ENCODE results near the gene GPR160. TPM values are rescaled to one million over a fixed set of nuclear protein-coding genes. Genes with fewer than 3 reads are reported as not detected.
"Not testable (repeated sequence)": the region's sequence is repeated elsewhere in the genome, so short reads cannot be mapped to it uniquely, and the experiment has no call there.

The GPR160 gene
- total and polyA plus RNA-seq, 8 donors: 0.58 to 70.1 (median 48.1) TPM

DNA sequence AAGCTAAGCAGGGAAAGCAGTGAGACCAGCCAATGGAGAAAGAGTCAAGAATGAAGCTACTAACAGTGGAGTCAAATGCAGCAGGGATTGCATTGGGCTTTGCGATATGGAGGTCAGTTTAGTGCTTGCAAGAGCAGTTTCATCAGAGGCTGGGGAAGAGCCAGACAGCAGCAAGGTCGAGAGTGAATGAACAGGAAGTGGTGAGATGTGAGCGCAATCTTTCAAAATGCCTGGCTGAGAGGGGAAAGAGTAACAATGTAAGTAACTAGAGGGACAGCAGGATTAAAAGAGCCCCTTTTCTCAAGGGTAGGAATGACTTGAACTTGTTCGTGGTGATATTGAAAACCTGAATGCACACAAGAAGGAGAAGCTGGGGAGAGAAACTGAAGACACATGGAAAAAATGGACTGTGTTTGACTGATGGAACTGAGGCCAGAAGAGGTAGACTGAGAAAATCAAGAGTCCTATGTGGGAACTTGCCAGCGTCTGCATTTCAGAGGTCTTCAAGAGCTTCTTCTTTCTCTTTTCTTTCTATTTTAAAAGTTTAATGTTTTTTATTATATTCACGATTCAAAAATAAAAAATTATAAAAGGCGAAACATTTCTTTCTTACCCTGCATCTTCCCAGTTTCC lies 30.6 kb upstream of the GPR160 start:
- peak in 1 of 2 donors; percentile 42 for DNase-seq
- no peak overlapping the region for H3K4me3 ChIP-seq
- H3K4me1 ChIP-seq: peaks cover 0 to 28% (median 3%) of the 10 kb centered on the region in 4 donors
- no peaks in the 10 kb centered on the region for H3K27me3 ChIP-seq
- intact Hi-C loops (cut with DNase I; ENCODE audit: low total_unique reads): no loop called here
- no peak overlapping the region for H3K27ac ChIP-seq
- H3K36me3 ChIP-seq: no peaks in the 10 kb centered on the region
- TF ChIP-seq, protein P1, sequence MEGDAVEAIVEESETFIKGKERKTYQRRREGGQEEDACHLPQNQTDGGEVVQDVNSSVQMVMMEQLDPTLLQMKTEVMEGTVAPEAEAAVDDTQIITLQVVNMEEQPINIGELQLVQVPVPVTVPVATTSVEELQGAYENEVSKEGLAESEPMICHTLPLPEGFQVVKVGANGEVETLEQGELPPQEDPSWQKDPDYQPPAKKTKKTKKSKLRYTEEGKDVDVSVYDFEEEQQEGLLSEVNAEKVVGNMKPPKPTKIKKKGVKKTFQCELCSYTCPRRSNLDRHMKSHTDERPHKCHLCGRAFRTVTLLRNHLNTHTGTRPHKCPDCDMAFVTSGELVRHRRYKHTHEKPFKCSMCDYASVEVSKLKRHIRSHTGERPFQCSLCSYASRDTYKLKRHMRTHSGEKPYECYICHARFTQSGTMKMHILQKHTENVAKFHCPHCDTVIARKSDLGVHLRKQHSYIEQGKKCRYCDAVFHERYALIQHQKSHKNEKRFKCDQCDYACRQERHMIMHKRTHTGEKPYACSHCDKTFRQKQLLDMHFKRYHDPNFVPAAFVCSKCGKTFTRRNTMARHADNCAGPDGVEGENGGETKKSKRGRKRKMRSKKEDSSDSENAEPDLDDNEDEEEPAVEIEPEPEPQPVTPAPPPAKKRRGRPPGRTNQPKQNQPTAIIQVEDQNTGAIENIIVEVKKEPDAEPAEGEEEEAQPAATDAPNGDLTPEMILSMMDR (IDR thresholded peaks at IDR 0.05): no peak
- TF ChIP-seq EP300 (IDR thresholded peaks at IDR 0.05): no peak
- TF ChIP-seq POLR2A (IDR thresholded peaks at IDR 0.05): no peak
- no peaks in the 10 kb centered on the region for H3K9me3 ChIP-seq
- WGBS, 5 donors: 58 to 78% (median 72%) methylated on average over 7 of the region's 7 CpGs

DNA sequence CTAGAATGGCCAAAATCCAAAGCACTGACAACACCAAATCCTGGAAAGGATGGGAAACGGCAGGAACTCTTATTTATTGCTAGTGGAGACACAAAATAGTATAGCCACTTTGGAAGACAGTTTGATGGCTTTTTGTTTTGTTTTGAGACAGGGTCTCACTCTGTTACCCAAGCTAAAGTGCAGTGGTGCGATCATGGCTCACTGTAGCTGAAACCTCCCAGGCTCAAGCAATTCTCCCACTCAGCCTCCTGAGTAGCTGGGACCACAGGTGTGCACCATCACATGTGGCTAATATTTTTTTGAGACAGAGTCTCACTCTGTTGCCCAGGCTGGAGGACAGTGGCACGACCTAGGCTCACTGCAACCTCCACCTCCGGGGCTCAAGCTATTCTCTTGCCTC lies 27.3 kb upstream of the GPR160 start:
- WGBS, 5 donors: 83 to 96% (median 94%) methylated on average over 4 of the region's 4 CpGs
- Histone ChIP-seq H3K4me1 (peaks cover 0 to 11% (median 0%) of the 10 kb centered on the region in 4 donors), H3K9me3 (no peaks in the 10 kb centered on the region), H3K36me3 (no peaks in the 10 kb centered on the region), H3K27ac (no peak overlapping the region), H3K27me3 (no peaks in the 10 kb centered on the region), H3K4me3 (no peak overlapping the region)
- TF ChIP-seq, protein P1 (IDR thresholded peaks at IDR 0.05): no peak
- no peak for TF ChIP-seq POLR2A (IDR thresholded peaks at IDR 0.05)
- TF ChIP-seq POLR2AphosphoS5 (IDR thresholded peaks at IDR 0.05): no peak
- TF ChIP-seq EP300 (IDR thresholded peaks at IDR 0.05): no peak
- intact Hi-C loops (cut with DNase I; ENCODE audit: low total_unique reads): no loop called here
- no peak for DNase-seq

DNA sequence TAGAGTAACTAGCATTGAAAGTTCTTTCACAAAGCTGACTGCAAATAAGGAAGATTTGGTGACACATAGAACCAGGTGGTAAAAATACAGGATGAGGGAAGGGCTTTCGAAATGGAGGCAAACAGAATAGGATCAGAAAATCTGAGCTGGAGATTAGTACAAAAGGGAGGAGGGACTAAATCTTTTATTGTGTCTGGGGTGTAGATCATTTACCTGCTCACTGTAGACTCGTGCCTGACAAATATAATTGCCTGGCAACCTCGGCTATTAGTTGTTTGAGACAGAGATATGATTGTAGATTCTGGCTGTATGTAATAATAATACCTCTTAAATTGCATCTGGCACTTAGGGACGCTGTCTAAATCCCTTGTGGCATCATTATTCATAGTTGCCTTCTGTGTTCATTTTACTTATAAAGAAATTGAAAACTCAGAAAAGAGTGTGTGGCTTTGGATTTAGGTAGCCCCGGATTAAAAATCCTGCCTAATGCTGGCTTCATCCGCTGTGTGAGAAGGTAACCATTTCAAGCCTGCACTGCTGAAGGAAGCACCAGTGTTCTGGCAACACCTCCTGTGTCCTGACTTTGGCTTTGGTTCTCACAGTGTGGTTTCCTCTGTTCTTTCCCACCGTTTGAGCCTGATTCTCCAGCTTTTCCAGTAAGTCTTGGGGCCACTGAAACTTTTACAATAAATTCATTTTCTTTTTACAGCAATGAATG lies 25.0 kb upstream of the GPR160 start:
- WGBS, 5 donors: 24 to 39% (median 31%) methylated on average over 7 of the region's 7 CpGs
- Histone ChIP-seq H3K27ac (peak overlapping the region in 4 of 5 donors; percentile 52 to 80 (median 66)), H3K4me3 (peak overlapping the region in 2 of 4 donors; percentile 15 to 29), H3K4me1 (no peaks in the 10 kb centered on the region), H3K9me3 (no peaks in the 10 kb centered on the region), H3K36me3 (no peaks in the 10 kb centered on the region), H3K27me3 (no peaks in the 10 kb centered on the region)
- TF ChIP-seq POLR2A (IDR thresholded peaks at IDR 0.05): no peak
- TF ChIP-seq, protein P1 (IDR thresholded peaks at IDR 0.05): no peak
- TF ChIP-seq EP300 (IDR thresholded peaks at IDR 0.05): no peak
- peak in 1 of 3 donors; percentile 29 for TF ChIP-seq POLR2AphosphoS5 (IDR thresholded peaks at IDR 0.05)
- DNase-seq: peak in 1 of 2 donors; percentile 58
- intact Hi-C loops (cut with DNase I; ENCODE audit: low total_unique reads): no loop called here

DNA sequence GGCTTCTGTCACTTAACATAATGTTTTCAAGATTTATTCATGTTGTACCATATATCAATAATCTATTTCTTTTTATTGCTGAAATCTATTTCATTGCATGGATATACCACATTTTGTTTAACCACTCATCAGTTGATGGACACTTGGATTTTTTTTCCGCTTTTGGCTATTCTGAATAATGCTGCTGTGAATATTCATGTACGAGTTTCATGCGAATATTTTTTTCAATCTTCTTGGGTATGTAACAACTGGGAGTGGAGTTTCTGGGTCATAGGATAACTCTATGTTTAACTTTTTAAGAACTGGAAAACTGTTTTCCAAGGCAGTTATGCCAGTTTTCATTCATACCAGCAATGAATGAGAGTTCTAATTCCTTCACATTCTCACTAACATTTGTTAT lies 21.7 kb upstream of the GPR160 start:
- H3K27me3 ChIP-seq: no peaks in the 10 kb centered on the region
- no peaks in the 10 kb centered on the region for H3K36me3 ChIP-seq
- no peak overlapping the region for H3K27ac ChIP-seq
- no peaks in the 10 kb centered on the region for H3K9me3 ChIP-seq
- intact Hi-C loops (cut with DNase I; ENCODE audit: low total_unique reads): no loop called here
- H3K4me1 ChIP-seq: peaks cover 0 to 12% (median 2%) of the 10 kb centered on the region in 4 donors
- no peak for DNase-seq
- WGBS, 5 donors: 80 to 86% (median 84%) methylated on average over 3 of the region's 3 CpGs
- no peak for TF ChIP-seq POLR2A (IDR thresholded peaks at IDR 0.05)
- no peak for TF ChIP-seq EP300 (IDR thresholded peaks at IDR 0.05)
- no peak for TF ChIP-seq POLR2AphosphoS5 (IDR thresholded peaks at IDR 0.05)
- TF ChIP-seq, protein P1 (IDR thresholded peaks at IDR 0.05): no peak
- H3K4me3 ChIP-seq: no peak overlapping the region

DNA sequence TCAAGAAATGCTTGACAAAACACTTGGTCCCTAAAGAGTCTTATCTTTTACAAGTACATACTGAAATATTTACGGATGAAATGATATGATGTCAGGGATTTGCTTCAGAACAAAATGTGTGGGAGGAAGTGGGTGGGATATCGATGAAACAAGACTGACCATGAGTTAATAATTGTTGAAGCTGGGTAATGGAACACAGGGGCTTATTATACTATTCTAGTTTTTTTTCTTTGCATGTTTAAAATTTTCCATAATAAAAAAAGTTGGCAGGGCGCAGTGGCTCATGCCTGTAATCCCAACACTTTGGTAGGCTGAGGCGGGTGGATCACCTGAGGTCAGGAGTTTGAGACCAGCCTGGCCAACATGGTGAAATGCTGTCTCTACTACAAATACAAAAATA lies 18.5 kb upstream of the GPR160 start:
- H3K36me3 ChIP-seq; H3K27me3 ChIP-seq; H3K9me3 ChIP-seq; intact Hi-C loops (cut with DNase I; ENCODE audit: low total_unique reads); H3K4me3 ChIP-seq: not testable (repeated sequence)
- peaks cover 0 to 42% (median 10%) of the 10 kb centered on the region in 4 donors for H3K4me1 ChIP-seq
- 36 to 66% (median 53%) methylated on average over 4 of the region's 4 CpGs for WGBS, 5 donors
- DNase-seq: peak in 1 of 2 donors; percentile 44
- H3K27ac ChIP-seq: peak overlapping the region; percentile 27 to 78 (median 39)

All from stomach (tissue), 9 donors.